CD4-positive, CD25-positive, alpha-beta regulatory T cell (primary cell): ENCODE measurements around the gene SUMO3. TPM values are rescaled to one million over a fixed set of nuclear protein-coding genes. Genes with fewer than 3 reads are reported as not detected.

Experiments
- ATAC-seq, 2 donors: fragments of 150-1000 bp; cut with Tn5 transposase; one replicate each; pipeline ENCODE4 v1.10.0; 2021; ENCODE audit warnings: low read depth in 2 of 2, moderate number of reproducible peaks in 2 of 2, moderate library complexity in 1 of 2
- DNase-seq, 3 donors: peaks; one replicate each; pipeline versions ENCODE4 v3.0.0 to v3.0.0-alpha.2; 2012 to 2022; ENCODE audit warnings: mixed read lengths in 1 of 3
- H3K27ac ChIP-seq: one replicate; pipeline ENCODE4 v1.7.0; 2013; ENCODE audit warnings: mild to moderate bottlenecking, low read length; ENCODE audit not compliant: insufficient read depth, poor library complexity, severe bottlenecking
- H3K27me3 ChIP-seq: one replicate; pipeline ENCODE4 v1.7.0; 2013; ENCODE audit warnings: low read length; ENCODE audit not compliant: control insufficient read depth, insufficient read depth
- H3K36me3 ChIP-seq: one replicate; pipeline ENCODE4 v1.7.0; 2013; ENCODE audit warnings: mild to moderate bottlenecking, low read length, moderate library complexity; ENCODE audit not compliant: control insufficient read depth, insufficient read depth
- H3K4me1 ChIP-seq: 2 replicates; pipeline ENCODE4 v1.7.0; 2013; ENCODE audit warnings: mild to moderate bottlenecking, low read length; ENCODE audit not compliant: insufficient read depth, control insufficient read depth, poor library complexity, severe bottlenecking
- H3K4me3 ChIP-seq: one replicate; pipeline ENCODE4 v1.7.0; 2013; ENCODE audit warnings: low read depth, mild to moderate bottlenecking, low read length, moderate library complexity
- H3K9me3 ChIP-seq, 2 experiments: 1 replicate in 1 of 2; 2 replicates in 1 of 2; pipeline ENCODE4 v1.7.0; 2013; ENCODE audit warnings: low read length in 2 of 2, mild to moderate bottlenecking in 1 of 2, moderate library complexity in 1 of 2; ENCODE audit not compliant: control insufficient read depth in 2 of 2
- H3K27ac Mint-ChIP-seq, 3 donors: one replicate each; pipeline ENCODE4 v1.8.0; 2020 to 2022; ENCODE audit warnings: mild to moderate bottlenecking in 3 of 3, mixed read lengths in 3 of 3, moderate library complexity in 2 of 3
- H3K27me3 Mint-ChIP-seq: one replicate; pipeline ENCODE4 v1.8.0; 2022; ENCODE audit warnings: mild to moderate bottlenecking, mixed read lengths
- H3K36me3 Mint-ChIP-seq: one replicate; pipeline ENCODE4 v1.8.0; 2020; ENCODE audit warnings: mixed read lengths
- H3K4me1 Mint-ChIP-seq, 4 donors: one replicate each; pipeline ENCODE4 v1.8.0; 2020 to 2022; ENCODE audit warnings: mixed read lengths in 4 of 4, mild to moderate bottlenecking in 1 of 4
- H3K4me3 Mint-ChIP-seq, 4 donors: one replicate each; pipeline ENCODE4 v1.8.0; 2020 to 2022; ENCODE audit warnings: mild to moderate bottlenecking in 4 of 4, mixed read lengths in 4 of 4, moderate library complexity in 3 of 4
- H3K9me3 Mint-ChIP-seq, 7 donors: one replicate each; pipeline ENCODE4 v1.8.0; 2020 to 2022; ENCODE audit warnings: mixed read lengths in 7 of 7, mild to moderate bottlenecking in 3 of 7, moderate library complexity in 2 of 7
- polyA plus RNA-seq, 4 donors: library from polyadenylated mRNA; unstranded; fragments of 300-500 nt; fragmentation: Illumina TruSeq; gene quantifications; one replicate each; pipeline ENCODE4 v1.2.3, GENCODE V29; 2021
- total RNA-seq: library from RNA; stranded (reverse); gene quantifications from one replicate; pipeline ENCODE4 v1.2.3, GENCODE V29; 2022

SUMO3 gene
- total and polyA plus RNA-seq, 5 donors from 2014 or later: 65.8 to 88.9 (median 79.5) TPM

- Histone ChIP-seq H3K4me3 (no peak overlapping the region), H3K27ac (no peak overlapping the region), H3K9me3 (no peaks in the 10 kb centered on the region), H3K27me3 (no peaks in the 10 kb centered on the region), H3K4me1 (no peaks in the 10 kb centered on the region), H3K36me3 (no peaks in the 10 kb centered on the region)
- H3K27me3 Mint-ChIP-seq: no peaks in the 10 kb centered on the region
- ATAC-seq (no peak), DNase-seq (no peak)
- peaks cover 5% of the 10 kb centered on the region for H3K36me3 Mint-ChIP-seq
- H3K27ac Mint-ChIP-seq: no peak overlapping the region
- H3K9me3 Mint-ChIP-seq: no peaks in the 10 kb centered on the region
- H3K4me3 Mint-ChIP-seq: no peak overlapping the region
- H3K4me1 Mint-ChIP-seq: peaks cover 0 to 4% (median 0%) of the 10 kb centered on the region in 4 donors
Observed at GRCh38 chr21:44756423-44757185, 61.3 kb downstream of the SUMO3 start.

Other genes with a start within 250 kb of the SUMO3 start
- not detected for gene KRTAP10-4, start 244.3 kb downstream of the SUMO3 start, total RNA-seq
- not detected for gene KRTAP10-4, start 244.3 kb downstream of the SUMO3 start, polyA plus RNA-seq
- not detected for gene KRTAP10-5, start 237.5 kb downstream of the SUMO3 start, total RNA-seq
- not detected for gene KRTAP10-5, start 237.5 kb downstream of the SUMO3 start, polyA plus RNA-seq
- not detected for gene KRTAP10-6, start 225.6 kb downstream of the SUMO3 start, total RNA-seq
- not detected for gene KRTAP10-6, start 225.6 kb downstream of the SUMO3 start, polyA plus RNA-seq
- gene KRTAP10-7, start 217.5 kb downstream of the SUMO3 start, total RNA-seq: not detected
- gene KRTAP10-7, start 217.5 kb downstream of the SUMO3 start, polyA plus RNA-seq: not detected
- gene KRTAP10-8, start 206.0 kb downstream of the SUMO3 start, total RNA-seq: not detected
- gene KRTAP10-8, start 206.0 kb downstream of the SUMO3 start, polyA plus RNA-seq: not detected
- gene KRTAP10-9, start 191.0 kb downstream of the SUMO3 start, total RNA-seq: not detected
- gene KRTAP10-9, start 191.0 kb downstream of the SUMO3 start, polyA plus RNA-seq: not detected
- not detected for gene KRTAP10-10, start 180.7 kb downstream of the SUMO3 start, total RNA-seq
- gene KRTAP10-10, start 180.7 kb downstream of the SUMO3 start, polyA plus RNA-seq: not detected
- not detected for gene KRTAP10-11, start 171.6 kb downstream of the SUMO3 start, total RNA-seq
- not detected for gene KRTAP10-11, start 171.6 kb downstream of the SUMO3 start, polyA plus RNA-seq
- gene KRTAP12-4, start 163.4 kb downstream of the SUMO3 start, total RNA-seq: not detected
- not detected for gene KRTAP12-4, start 163.4 kb downstream of the SUMO3 start, polyA plus RNA-seq
- gene KRTAP12-3, start 160.1 kb downstream of the SUMO3 start, total RNA-seq: not detected
- not detected for gene KRTAP12-3, start 160.1 kb downstream of the SUMO3 start, polyA plus RNA-seq
- not detected for gene KRTAP12-2, start 151.1 kb downstream of the SUMO3 start, total RNA-seq
- gene KRTAP12-2, start 151.1 kb downstream of the SUMO3 start, polyA plus RNA-seq: not detected
- not detected for gene KRTAP12-1, start 135.9 kb downstream of the SUMO3 start, total RNA-seq
- not detected for gene KRTAP12-1, start 135.9 kb downstream of the SUMO3 start, polyA plus RNA-seq
- not detected for gene KRTAP10-12, start 120.9 kb downstream of the SUMO3 start, total RNA-seq
- not detected for gene KRTAP10-12, start 120.9 kb downstream of the SUMO3 start, polyA plus RNA-seq
- not detected for gene TSPEAR, start 106.5 kb downstream of the SUMO3 start, total RNA-seq
- under 1 TPM in 1 of 4 donors, not detected in 3; 0.05 TPM for gene TSPEAR, start 106.5 kb downstream of the SUMO3 start, polyA plus RNA-seq
- gene UBE2G2, start 16.2 kb downstream of the SUMO3 start, total RNA-seq: 109 TPM
- gene UBE2G2, start 16.2 kb downstream of the SUMO3 start, polyA plus RNA-seq: 10 to 100 TPM; 42.8 to 50.9 (median 49.0) TPM
- gene PTTG1IP, start 55.6 kb upstream of the SUMO3 start, total RNA-seq: 98.3 TPM
- 100 to 1,000 TPM in 1 of 4 donors, 10 to 100 TPM in 3; 78.5 to 100 (median 95.1) TPM for gene PTTG1IP, start 55.6 kb upstream of the SUMO3 start, polyA plus RNA-seq
- 411 TPM for gene ITGB2, start 102.8 kb upstream of the SUMO3 start, total RNA-seq
- gene ITGB2, start 102.8 kb upstream of the SUMO3 start, polyA plus RNA-seq: 100 to 1,000 TPM; 415 to 519 (median 446) TPM
- 21.8 TPM for gene SLX9, start 122.0 kb upstream of the SUMO3 start, total RNA-seq
- gene SLX9, start 122.0 kb upstream of the SUMO3 start, polyA plus RNA-seq: 10 to 100 TPM in 3 of 4 donors, 1 to 10 TPM in 1; 7.6 to 12.0 (median 10.0) TPM